A549 (cell line): Measurements from ENCODE around the gene FLT3LG.

Source experiments
- CHD4 ChIP-seq: fragments of 200-600 bp; sonication (generic); IDR thresholded peaks from 2 replicates; pipeline ENCODE4 v1.6.1; 2016; ENCODE audit warnings: antibody characterized with exemption, mild to moderate bottlenecking, borderline replicate concordance
- CTCF ChIP-seq: fragments of >200 bp; sonication (Bioruptor Twin); formaldehyde crosslinking; IDR thresholded peaks from 3 replicates; pipeline ENCODE4 v1.5.1; 2016
- ELK1 ChIP-seq: fragments of 150-350 bp; IDR thresholded peaks from 2 replicates; pipeline ENCODE4 v1.6.1; 2014; ENCODE audit warnings: low read depth, mild to moderate bottlenecking, low read length
- EP300 ChIP-seq, 2 experiments: fragments of >200 bp; sonication (Bioruptor Twin); formaldehyde crosslinking; IDR thresholded peaks; 2 replicates in 1 of 2; 3 replicates in 1 of 2; pipeline ENCODE4 v1.6.1; 2016 to 2017
- JUN ChIP-seq, 2 experiments: fragments of >200 bp; sonication (Bioruptor Twin); formaldehyde crosslinking; IDR thresholded peaks; 2 replicates in 1 of 2; 3 replicates in 1 of 2; pipeline ENCODE4 v1.6.1; 2016 to 2017
- JUNB ChIP-seq: fragments of >200 bp; sonication (Bioruptor Twin); formaldehyde crosslinking; IDR thresholded peaks from 2 replicates; pipeline ENCODE4 v1.6.1; 2016
- MAZ ChIP-seq: fragments of 150-350 bp; IDR thresholded peaks from 2 replicates; pipeline ENCODE4 v1.6.1; 2014; ENCODE audit warnings: antibody characterized with exemption, low read depth, low read length, borderline replicate concordance
- MYC ChIP-seq: IDR thresholded peaks from 2 replicates; pipeline ENCODE4 v1.6.1; 2012; ENCODE audit warnings: mild to moderate bottlenecking, inconsistent platforms, low read length, improper control_type of control experiment, borderline replicate concordance
- POLR2A ChIP-seq: IDR thresholded peaks from 2 replicates; pipeline ENCODE4 v1.6.1; 2012; ENCODE audit warnings: mild to moderate bottlenecking, low read length
- RFX5 ChIP-seq: fragments of 450-650 bp; IDR thresholded peaks from 2 replicates; pipeline ENCODE4 v1.7.1; 2014; ENCODE audit warnings: antibody characterized with exemption, mild to moderate bottlenecking, moderate library complexity
- USF2 ChIP-seq: fragments of 450-650 bp; IDR thresholded peaks from 2 replicates; pipeline ENCODE4 v1.6.1; 2014; ENCODE audit warnings: antibody characterized with exemption
- ZFP36 ChIP-seq: fragments of 450-650 bp; IDR thresholded peaks from 2 replicates; pipeline ENCODE4 v1.6.1; 2014; ENCODE audit warnings: borderline replicate concordance; ENCODE audit not compliant: partially characterized antibody
- TF ChIP-seq, protein P1 (sequence below): IDR thresholded peaks from 2 replicates; pipeline ENCODE4 v1.6.1; 2012

DNA sequence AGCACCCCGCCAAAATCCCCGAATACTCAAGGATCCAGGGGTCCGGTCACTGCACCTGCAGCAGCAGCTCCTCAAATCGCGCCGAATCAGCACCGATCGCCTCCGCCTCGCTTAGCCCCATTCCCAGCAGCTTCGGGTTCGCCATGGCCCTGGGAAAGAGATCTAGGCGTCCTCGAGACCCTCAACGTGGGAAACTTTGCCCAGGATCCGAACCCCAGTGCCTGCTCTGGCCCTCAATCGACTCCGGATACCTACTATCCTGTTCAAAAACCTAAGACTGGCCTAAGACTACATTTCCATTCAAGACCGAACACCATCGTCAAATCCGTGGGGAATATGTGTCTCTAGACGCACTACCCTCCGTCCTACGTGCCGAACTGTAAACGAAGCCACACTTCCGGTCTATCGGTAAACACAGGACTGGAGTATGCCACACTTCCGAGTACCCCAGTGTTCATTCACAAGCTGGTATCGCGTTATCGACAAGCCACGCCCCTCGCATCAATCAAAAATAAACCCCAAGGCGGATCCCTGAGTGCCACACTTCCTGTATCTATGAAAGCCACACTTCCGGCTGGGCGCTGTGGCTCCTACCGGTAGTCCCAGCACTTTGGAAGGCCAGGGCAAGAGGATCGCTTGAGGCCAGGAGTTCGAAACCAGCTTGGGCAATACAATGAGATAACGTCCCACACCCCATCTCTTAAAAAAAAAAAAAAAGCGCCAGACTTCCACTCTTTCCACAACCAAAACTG lies 22.4 kb upstream of the FLT3LG start, which contains the start of gene PIH1D1:
- no peak for TF ChIP-seq CTCF
- TF ChIP-seq MYC: no peak; the same call in 1 of the 2 replicates
- TF ChIP-seq ELK1: no peak
- no peak for TF ChIP-seq USF2
- TF ChIP-seq CHD4: no peak
- no peak for TF ChIP-seq RFX5
- TF ChIP-seq POLR2A: peak; percentile 85
- no peak for TF ChIP-seq EP300 (IDR thresholded peaks at IDR 0.05)
- TF ChIP-seq MAZ: peak; percentile 7; the same call in 1 of the 2 replicates
- no peak for TF ChIP-seq ZFP36
- TF ChIP-seq JUN (IDR thresholded peaks at IDR 0.05): peak in 1 of 2 experiments; percentile 85; a peak in 4 of 5 replicates
- TF ChIP-seq, protein P1, sequence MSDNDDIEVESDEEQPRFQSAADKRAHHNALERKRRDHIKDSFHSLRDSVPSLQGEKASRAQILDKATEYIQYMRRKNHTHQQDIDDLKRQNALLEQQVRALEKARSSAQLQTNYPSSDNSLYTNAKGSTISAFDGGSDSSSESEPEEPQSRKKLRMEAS: peak; percentile 94
- no peak for TF ChIP-seq JUNB
